ENCODE measurements around the gene AJUBA.

Gene AJUBA

DNA sequence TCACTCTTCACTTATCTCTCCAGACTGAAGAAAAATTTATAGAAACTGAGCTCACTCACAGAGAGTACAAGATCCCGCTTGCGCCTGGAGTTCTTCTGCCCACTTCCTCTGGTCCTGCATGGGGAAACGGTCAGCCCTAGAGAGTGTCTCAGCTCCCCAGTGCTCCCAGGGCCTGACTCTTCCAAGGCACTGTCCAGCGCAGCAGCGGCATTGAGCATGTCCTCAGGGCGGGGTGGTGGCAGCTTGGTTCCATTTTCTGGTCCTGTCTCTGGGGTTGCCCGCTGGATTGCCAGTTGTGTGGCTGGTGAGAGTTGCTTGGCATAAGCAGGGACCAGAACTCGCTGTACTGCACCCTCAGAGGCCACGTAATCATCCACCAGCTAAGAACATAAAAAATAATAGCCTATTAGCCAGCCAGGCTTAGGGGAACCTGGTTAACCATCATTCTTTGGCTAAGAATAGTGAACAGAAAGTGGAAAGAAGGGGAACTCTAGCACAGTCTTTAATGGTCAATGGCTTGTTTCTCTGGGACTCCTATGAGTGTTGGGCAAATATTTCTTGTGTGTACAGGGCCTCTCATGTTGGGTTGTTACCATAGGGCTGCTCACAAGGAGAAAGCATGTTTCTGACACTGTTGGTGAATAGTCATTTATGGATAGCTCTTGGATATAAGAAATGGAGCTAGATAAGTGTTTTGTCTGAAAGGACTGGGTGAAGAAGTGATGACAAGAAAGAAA lies 13.7 kb upstream of the AJUBA start:
- DNase-seq, result no peak
- no peaks in the 10 kb centered on the region for H3K27me3 Mint-ChIP-seq
- no peaks in the 10 kb centered on the region for H3K9me3 Mint-ChIP-seq
- H3K27ac Mint-ChIP-seq, result no peak overlapping the region
- no peak for ATAC-seq
- peaks cover 5% of the 10 kb centered on the region for H3K4me1 Mint-ChIP-seq
- H3K4me3 Mint-ChIP-seq, result no peak overlapping the region

DNA sequence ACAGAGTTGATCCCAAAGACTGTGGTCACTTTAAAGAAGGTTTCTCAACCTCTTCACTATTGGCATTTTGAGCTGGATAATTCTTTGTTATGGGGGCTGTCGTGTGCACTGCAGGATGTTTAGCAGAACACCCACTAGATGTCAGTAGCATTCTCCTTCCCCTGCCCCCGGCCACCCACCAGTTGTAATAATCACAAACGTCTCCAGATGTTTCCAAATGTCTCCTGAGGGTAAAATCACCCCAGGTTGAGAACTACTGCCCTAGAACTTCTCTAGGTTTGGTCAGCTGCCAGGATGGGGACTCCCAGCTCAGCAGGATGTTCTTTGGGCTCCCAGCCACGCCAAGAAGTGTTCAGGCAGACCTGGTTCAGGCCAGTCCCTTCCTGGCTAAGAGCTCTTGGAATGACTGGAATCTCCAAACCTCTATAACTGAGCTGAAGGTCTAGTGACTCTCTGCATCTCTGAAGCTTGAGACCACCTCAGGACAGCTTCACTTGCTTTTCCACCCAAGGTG lies 12.5 kb upstream of the AJUBA start:
- Mint-ChIP-seq H3K4me1 (peaks cover 5% of the 10 kb centered on the region), H3K9me3 (no peaks in the 10 kb centered on the region), H3K27ac (no peak overlapping the region), H3K27me3 (no peaks in the 10 kb centered on the region), H3K4me3 (no peak overlapping the region)
- peak; percentile 23 to 32 for DNase-seq
- ATAC-seq, result peak; percentile 87

DNA sequence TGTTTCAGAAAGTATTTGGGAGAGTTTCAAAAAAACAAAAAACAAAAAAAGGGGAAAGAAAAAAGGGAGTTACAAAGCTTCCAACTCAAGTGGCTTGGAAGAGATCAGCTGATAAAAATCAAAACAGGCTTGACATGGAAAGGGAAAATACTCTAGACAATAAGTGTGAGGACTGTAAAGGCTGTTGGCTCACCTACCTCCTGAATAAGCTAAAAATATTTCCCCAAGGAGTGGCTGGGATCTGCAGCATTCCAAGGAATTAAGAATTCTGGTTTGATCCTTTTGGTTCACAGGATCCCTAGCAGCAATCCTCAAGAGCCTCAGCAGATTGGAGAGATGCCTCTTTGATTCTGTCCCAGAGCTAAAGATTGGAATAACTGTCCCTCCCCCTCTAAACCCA lies 11.2 kb upstream of the AJUBA start:
- H3K9me3 Mint-ChIP-seq, result no peaks in the 10 kb centered on the region
- peaks cover 5% of the 10 kb centered on the region for H3K4me1 Mint-ChIP-seq
- H3K4me3 Mint-ChIP-seq, result no peak overlapping the region
- ATAC-seq (no peak), DNase-seq (no peak)
- H3K27me3 Mint-ChIP-seq, result no peaks in the 10 kb centered on the region
- H3K27ac Mint-ChIP-seq, result peak overlapping the region in 1 of 2 donors; percentile 58

DNA sequence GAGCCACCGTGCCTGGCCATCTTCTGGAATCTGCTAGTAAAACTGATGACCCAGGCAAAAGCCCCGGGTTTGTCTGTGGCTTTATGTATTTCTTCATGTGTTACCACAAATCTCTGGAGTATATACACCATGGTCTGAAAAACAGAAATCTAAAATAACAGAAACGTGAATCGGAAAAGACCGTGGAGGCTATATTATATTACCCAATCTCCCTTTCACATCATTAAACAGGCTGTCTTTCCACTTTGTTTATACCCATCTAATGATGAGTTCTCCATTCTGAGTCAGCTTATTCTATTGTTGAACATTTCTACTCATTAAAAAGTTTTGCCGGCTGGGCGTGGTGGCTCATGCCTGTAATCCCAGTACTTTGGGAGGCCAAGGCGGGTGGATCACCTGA lies 9.5 kb upstream of the AJUBA start:
- Mint-ChIP-seq H3K27me3 (no peaks in the 10 kb centered on the region), H3K9me3 (no peaks in the 10 kb centered on the region), H3K4me1 (peaks cover 5% of the 10 kb centered on the region), H3K27ac (peak overlapping the region in 1 of 2 donors; percentile 24), H3K4me3 (no peak overlapping the region)
- DNase-seq (no peak), ATAC-seq (no peak)

DNA sequence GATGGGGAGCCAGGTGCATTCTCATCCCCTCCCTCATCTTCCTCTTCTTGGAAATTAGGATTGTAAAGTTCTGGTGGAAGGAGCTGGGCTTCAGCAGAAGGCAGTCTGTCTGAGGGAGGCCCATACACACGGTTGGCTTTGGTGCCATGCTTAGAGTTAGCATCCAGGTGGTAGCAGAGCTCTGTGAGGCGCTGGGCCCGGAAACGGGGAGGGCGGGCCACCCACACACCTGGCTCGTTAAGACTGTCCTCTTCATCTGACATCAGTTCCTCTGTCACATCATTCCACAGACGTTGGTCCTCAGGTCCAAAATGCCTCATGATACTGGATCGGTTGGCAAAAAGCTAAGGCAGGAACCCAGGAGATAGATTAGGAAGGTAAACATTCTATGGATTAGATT lies 4.9 kb upstream of the AJUBA start:
- H3K4me1 Mint-ChIP-seq, result no peaks in the 10 kb centered on the region
- ATAC-seq (no peak), DNase-seq (no peak)
- no peaks in the 10 kb centered on the region for H3K27me3 Mint-ChIP-seq
- H3K4me3 Mint-ChIP-seq, result no peak overlapping the region
- no peak overlapping the region for H3K27ac Mint-ChIP-seq
- H3K9me3 Mint-ChIP-seq, result no peaks in the 10 kb centered on the region

DNA sequence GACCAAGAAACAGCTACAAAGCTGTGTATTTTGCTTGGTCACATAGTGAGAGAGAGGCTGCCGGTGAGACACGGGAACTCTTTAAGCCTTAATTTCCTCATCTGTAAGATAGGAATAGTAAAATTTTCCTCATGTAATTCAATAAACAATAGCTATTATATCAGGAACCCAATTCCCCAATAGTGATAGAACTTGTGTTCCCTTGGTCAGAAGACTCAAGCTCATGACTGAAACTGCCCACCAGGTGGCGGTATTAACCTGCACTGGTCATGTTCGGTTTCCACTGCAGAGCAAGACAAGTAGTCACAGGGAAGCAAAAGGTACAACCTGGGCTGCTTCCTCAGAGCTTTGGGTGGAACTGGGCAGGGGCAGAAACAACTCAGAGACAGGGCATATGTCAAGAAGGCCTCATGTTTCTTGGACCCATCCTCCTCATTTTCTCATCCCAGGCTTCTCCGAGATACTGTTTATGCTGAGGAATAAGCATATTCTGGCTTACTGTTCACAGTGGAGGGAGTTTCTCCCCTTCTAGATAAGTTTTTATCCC lies 4.2 kb upstream of the AJUBA start:
- H3K27ac Mint-ChIP-seq, result no peak overlapping the region
- DNase-seq (peak; percentile 80 to 83), ATAC-seq (peak; percentile 61)
- H3K27me3 Mint-ChIP-seq, result no peaks in the 10 kb centered on the region
- no peaks in the 10 kb centered on the region for H3K9me3 Mint-ChIP-seq
- H3K4me1 Mint-ChIP-seq, result no peaks in the 10 kb centered on the region
- H3K4me3 Mint-ChIP-seq, result no peak overlapping the region

DNA sequence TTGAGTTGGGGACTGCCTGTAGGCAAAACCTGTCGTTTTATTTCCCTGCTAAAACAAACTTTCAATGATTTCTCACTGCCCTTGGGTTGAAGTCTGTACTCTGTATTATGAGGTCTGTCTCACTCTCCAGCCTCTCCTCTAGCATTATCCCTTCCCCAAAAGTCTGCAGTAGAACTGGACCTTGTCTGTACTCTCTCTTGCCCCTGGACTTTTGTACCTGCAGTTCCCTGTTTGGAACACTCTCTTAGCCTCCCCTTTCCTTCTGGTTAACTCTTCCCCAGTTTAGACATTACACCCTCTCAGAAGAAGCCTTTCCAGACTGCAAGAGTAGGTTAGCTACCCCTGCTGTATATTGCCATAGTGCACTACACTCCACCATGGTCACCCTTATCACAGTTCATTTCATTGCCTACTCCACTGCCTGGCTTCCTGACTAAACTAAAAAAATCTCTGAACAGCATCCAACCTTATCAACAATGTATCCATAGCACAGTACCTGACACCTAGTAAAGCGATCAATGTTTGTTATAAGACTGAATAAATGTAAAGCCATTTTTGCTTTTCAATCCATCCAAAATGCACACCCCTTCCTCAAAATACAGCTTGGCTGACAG lies 3.6 kb upstream of the AJUBA start:
- H3K27ac Mint-ChIP-seq, result no peak overlapping the region
- H3K4me1 Mint-ChIP-seq, result no peaks in the 10 kb centered on the region
- no peak overlapping the region for H3K4me3 Mint-ChIP-seq

DNA sequence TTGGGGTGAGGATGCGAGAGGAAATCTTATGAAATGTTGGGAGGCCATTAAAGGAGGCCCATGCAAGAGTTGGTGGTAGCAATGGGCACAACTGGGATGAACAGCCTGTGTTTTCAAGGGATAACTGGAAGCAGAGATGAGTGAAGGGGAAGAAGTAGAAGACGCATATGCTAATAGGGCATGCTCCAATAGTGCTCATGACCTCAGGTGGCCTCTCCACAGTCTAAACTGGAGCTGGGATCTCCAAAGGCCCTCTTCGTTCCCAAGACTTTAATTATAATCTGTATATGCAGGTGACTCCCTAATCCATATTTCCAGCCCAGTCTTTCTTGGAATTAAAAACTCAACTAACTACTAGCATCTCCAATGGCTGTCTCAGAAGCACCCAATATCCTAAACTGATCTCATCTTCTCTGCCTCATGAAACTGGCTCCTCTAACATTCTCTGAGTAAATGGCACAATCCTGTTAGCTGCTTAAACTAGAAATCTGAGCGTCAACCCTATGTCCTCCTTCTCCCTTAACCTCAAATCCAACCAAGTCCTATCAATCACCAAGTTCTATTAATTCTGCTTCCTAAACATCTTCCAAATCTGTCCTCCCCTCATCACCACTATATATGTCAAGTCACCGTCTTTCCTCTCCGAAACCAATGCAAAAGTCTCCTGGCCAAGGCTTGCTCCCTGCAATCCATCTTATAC lies 2.8 kb upstream of the AJUBA start:
- ATAC-seq (no peak), DNase-seq (no peak)
- H3K4me3 Mint-ChIP-seq, result no peak overlapping the region
- H3K9me3 Mint-ChIP-seq, result no peaks in the 10 kb centered on the region
- H3K27me3 Mint-ChIP-seq, result no peaks in the 10 kb centered on the region
- no peak overlapping the region for H3K27ac Mint-ChIP-seq
- H3K4me1 Mint-ChIP-seq, result peaks cover 2% of the 10 kb centered on the region

More for the DNA sequence above, 3.6 kb upstream of the AJUBA start:
- no peaks in the 10 kb centered on the region for H3K27me3 Mint-ChIP-seq
- DNase-seq (no peak), ATAC-seq (no peak)
- no peaks in the 10 kb centered on the region for H3K9me3 Mint-ChIP-seq

DNA sequence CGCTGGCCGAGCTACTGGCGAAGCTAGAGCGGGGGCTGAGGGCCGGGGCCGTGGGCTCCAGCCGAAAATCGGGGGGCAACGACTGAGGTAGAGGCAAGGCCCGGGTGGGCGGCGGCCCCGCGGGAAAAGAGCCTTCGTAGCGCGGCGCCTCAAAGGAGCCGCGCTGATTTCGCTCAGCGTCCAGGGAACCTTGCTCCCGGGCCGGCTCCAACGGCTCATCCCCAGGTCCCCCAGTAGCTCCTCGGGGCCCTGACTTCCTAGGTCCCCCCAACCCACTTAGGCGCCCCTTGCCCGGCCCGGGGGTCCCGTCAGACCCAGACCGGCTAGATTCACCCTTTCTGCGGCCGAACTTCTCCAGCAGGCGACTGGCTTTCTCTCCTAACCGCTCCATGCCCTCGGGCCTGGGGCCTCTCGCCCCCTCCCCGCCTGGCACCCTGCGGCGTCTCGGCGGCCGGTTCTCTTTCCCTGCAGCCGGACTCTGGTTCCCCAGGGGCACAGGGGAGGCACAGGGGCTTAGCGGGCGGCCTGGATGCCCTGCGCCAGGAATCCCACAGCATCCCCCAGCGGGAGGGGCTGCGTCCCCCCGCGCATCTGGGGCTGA lies 375 bp downstream of the AJUBA start:
- DNase-seq (peak; percentile 21), ATAC-seq (peak; percentile 15)
- Mint-ChIP-seq H3K4me3 (no peak overlapping the region), H3K27ac (no peak overlapping the region), H3K27me3 (no peaks in the 10 kb centered on the region), H3K9me3 (no peaks in the 10 kb centered on the region), H3K4me1 (peaks cover 6% of the 10 kb centered on the region)

DNA sequence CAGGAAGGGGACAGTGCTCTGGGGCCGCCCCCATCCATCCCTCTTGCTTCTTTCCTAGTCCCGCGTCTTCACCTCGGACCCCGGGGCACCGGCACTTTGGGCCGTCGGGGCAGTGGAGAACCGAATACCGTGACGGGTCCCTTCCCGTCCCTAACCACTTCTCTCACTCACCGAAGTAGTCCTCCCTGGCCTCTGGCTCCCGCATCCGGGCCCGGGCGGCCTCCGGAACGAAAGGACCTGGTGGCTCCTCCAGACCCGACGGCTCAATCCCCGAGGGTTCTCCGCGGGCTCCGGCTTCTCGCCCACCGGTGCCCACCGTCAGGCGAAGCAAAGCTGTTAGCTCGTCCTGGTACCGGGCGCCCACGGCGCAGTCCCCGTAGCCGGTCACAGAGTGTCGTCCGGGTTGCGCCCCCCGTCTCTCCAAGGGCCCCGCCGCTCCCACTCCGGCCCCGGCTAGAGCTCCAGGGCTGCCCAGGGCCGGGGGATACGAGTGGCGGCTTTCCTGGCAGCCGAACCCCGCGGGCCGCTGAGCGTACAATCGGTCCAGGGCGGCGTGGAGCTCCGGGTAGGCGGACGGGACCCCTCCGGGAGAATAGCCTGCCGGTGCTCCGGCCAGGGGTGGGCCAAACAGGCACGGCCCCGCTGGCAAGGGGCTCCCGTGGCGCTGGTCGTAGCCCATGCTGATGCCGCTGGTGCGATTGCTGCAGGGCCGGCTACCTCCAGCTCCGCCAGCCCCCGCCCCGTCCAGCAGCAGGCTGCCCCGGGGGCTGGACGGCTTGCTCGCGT lies 1.1 kb downstream of the AJUBA start:
- peak; percentile 27 for ATAC-seq
- Mint-ChIP-seq H3K4me3 (peak overlapping the region; percentile 46 to 69), H3K4me1 (peaks cover 6% of the 10 kb centered on the region), H3K27ac (no peak overlapping the region), H3K9me3 (no peaks in the 10 kb centered on the region), H3K27me3 (no peaks in the 10 kb centered on the region)
- peak; percentile 31 for DNase-seq

DNA sequence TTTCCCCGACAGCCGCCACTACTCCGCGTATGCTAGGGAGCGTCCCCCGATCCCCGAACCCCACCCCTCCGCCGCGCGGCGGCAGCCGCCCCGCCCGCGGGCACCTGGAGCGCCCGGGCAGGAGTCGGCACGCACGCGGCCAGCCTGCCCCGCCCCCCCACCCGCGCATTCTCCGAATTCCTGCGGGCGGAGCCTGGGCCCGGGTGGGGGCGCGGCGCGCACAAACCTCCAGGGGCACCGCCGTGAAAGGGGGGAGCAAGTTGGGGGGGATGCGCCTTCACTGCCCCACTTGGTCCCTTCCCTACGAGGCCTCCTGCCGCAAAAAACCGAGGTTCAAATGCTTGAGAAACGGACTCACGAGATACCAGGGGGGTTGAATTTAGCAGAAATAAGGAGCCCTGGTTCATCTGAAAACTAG lies 1.7 kb downstream of the AJUBA start:
- DNase-seq (peak in 1 of 2 donors; percentile 20), ATAC-seq (peak; percentile 4)
- H3K27ac Mint-ChIP-seq, result no peak overlapping the region
- no peaks in the 10 kb centered on the region for H3K27me3 Mint-ChIP-seq
- peak overlapping the region; percentile 46 to 69 for H3K4me3 Mint-ChIP-seq
- H3K9me3 Mint-ChIP-seq, result no peaks in the 10 kb centered on the region
- peaks cover 6% of the 10 kb centered on the region for H3K4me1 Mint-ChIP-seq

DNA sequence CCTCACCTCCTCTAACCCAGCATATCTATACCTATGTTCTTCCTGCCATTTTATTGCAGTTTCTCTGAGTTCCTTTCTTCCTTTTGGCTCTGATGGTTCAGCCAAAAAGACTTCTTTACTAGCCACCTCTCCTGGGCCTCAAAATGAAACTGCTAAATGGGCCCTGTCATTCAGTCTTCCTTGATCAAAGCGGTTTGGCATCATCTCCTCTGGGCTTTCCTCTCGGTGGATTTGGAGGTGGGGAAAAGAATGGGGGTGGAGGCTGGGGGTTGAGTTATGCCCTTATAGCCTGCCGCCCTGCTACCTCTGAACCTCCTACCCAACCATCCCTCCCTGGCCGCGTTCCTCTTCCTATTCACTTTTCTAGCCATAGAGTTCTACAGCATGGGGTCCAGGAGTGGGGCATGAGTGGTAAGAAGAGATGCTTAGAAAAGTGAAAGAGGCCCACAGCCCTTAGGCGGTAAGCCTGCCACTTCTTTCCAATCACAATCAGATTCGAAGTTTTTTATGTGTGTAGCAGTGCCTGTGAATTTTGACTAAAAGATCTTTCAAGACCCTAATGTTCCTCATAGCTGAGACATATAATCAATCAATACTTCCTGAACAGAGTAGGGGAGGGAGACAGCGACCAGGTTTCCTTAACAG lies 2.5 kb downstream of the AJUBA start:
- no peak for ATAC-seq
- no peak overlapping the region for H3K27ac Mint-ChIP-seq
- DNase-seq, result no peak
- H3K27me3 Mint-ChIP-seq, result no peaks in the 10 kb centered on the region
- H3K4me1 Mint-ChIP-seq, result peaks cover 6% of the 10 kb centered on the region
- no peaks in the 10 kb centered on the region for H3K9me3 Mint-ChIP-seq
- peak overlapping the region in 1 of 2 donors; percentile 47 for H3K4me3 Mint-ChIP-seq

DNA sequence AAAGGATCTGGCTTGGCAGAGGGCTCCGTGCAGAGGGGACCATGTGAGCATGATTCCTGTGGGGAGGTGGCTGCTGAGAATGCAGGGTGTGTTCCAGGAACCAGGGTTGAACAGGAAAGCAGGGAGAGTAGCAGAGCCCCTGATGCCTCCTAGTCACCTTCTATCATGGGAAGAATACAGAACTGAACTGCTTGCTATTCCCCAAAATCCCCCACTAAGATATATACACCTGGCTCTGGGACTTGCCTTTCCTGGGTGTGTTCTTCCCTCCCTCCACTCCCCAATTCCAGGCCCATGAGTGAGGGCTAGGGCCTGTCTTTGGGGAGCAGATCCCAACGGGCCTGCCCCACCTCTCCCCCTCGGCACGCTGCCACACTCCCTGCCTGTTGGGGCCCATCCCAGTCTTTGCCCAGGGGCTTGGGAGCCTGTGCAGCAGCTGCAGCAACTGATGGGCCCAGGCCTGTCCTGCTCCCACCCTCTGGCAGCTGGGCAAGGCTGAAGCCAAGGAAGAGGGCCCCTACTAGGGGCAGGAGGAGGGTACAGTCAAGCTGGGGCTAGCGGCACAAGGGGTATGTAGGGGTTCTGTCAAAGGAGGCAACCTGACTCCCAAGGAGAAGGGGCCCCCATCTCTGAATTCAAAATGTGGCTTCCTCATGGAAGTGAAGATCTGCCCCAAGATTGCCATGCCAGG lies 3.2 kb downstream of the AJUBA start:
- no peak for ATAC-seq
- Mint-ChIP-seq H3K27me3 (no peaks in the 10 kb centered on the region), H3K27ac (peak overlapping the region in 1 of 2 donors; percentile 14), H3K4me1 (peaks cover 6% of the 10 kb centered on the region), H3K4me3 (no peak overlapping the region), H3K9me3 (no peaks in the 10 kb centered on the region)
- DNase-seq, result no peak

DNA sequence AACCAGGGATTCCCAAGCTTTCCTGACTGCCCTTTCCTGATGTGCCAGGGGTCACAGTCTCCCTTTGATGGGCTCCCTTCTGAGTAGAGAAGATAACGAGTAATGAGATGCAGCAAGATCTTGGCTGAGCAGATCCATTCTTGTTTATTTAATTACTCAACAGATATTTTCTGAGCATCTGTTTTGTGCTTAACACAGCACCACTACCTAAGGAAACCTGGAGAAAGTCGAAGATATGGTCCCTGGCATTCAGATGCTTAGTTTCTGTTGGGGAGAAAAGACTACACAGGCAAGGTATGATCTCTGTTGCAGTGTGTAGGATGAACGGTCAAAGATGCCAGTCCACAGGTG lies 3.9 kb downstream of the AJUBA start:
- H3K9me3 Mint-ChIP-seq, result no peaks in the 10 kb centered on the region

More for the DNA sequence above, 3.9 kb downstream of the AJUBA start:
- no peaks in the 10 kb centered on the region for H3K27me3 Mint-ChIP-seq
- no peak for ATAC-seq
- no peak overlapping the region for H3K27ac Mint-ChIP-seq
- peaks cover 6% of the 10 kb centered on the region for H3K4me1 Mint-ChIP-seq
- H3K4me3 Mint-ChIP-seq, result no peak overlapping the region
- no peak for DNase-seq

Data from stimulated activated naive CD8-positive, alpha-beta T cell treated with anti-CD3 and anti-CD28 coated beads, Interleukin-15, amount 100 ng/mL, for 72 hours (primary cell).